ENCODE measurements around the gene CD74. TPM values are rescaled to one million over a fixed set of nuclear protein-coding genes. Genes with fewer than 3 reads are reported as not detected.

CD74 gene
- total and polyA plus RNA-seq, 9 donors: 50.2 to 104 (median 74.7) TPM

- Histone ChIP-seq H3K27me3 (ENCODE audit: control insufficient read depth, insufficient read depth, low read length) (no peaks in the 10 kb centered on the region), H3K36me3 (ENCODE audit: control insufficient read depth, insufficient read depth, low read length) (peaks cover 93% of the 10 kb centered on the region), H3K4me1 (ENCODE audit: control insufficient read depth, insufficient read depth, low read length) (no peaks in the 10 kb centered on the region), H3K27ac (ENCODE audit: low read length) (no peak overlapping the region), H3K9me3 (replicated peaks; ENCODE audit: control insufficient read depth, low read depth, low read length) (no peaks in the 10 kb centered on the region), H3K4me3 (ENCODE audit: low read length) (no peak overlapping the region)
- 92% methylated on average over 10 of the region's 13 CpGs for WGBS (ENCODE audit: insufficient coverage)
- DNase-seq: no peak
Observed at GRCh38 chr5:150391064-150391834, 21.5 kb downstream of the CD74 start.

GRCh38 chr5:150389531-150390266 lies 23.0 kb downstream of the CD74 start:
- Histone ChIP-seq H3K36me3 (ENCODE audit: control insufficient read depth, insufficient read depth, low read length) (peaks cover 92% of the 10 kb centered on the region), H3K9me3 (replicated peaks; ENCODE audit: control insufficient read depth, low read depth, low read length) (no peaks in the 10 kb centered on the region), H3K27ac (ENCODE audit: low read length) (no peak overlapping the region), H3K4me1 (ENCODE audit: control insufficient read depth, insufficient read depth, low read length) (no peaks in the 10 kb centered on the region), H3K4me3 (ENCODE audit: low read length) (no peak overlapping the region), H3K27me3 (ENCODE audit: control insufficient read depth, insufficient read depth, low read length) (no peaks in the 10 kb centered on the region)
- no peak for DNase-seq
- WGBS (ENCODE audit: insufficient coverage): 37% methylated on average over 6 of the region's 13 CpGs

- H3K4me3 ChIP-seq (ENCODE audit: low read length): no peak overlapping the region
- DNase-seq: no peak
- no peaks in the 10 kb centered on the region for H3K27me3 ChIP-seq (ENCODE audit: control insufficient read depth, insufficient read depth, low read length)
- no peaks in the 10 kb centered on the region for H3K4me1 ChIP-seq (ENCODE audit: control insufficient read depth, insufficient read depth, low read length)
- H3K36me3 ChIP-seq (ENCODE audit: control insufficient read depth, insufficient read depth, low read length): peaks cover 94% of the 10 kb centered on the region
- 74% methylated on average over 7 of the region's 15 CpGs for WGBS (ENCODE audit: insufficient coverage)
- H3K27ac ChIP-seq (ENCODE audit: low read length): no peak overlapping the region
- H3K9me3 ChIP-seq (replicated peaks; ENCODE audit: control insufficient read depth, low read depth, low read length): no peaks in the 10 kb centered on the region
Observed at GRCh38 chr5:150386024-150386855, 26.5 kb downstream of the CD74 start.

GRCh38 chr5:150384701-150385100 lies 28.0 kb downstream of the CD74 start:
- Histone ChIP-seq H3K4me1 (ENCODE audit: control insufficient read depth, insufficient read depth, low read length) (no peaks in the 10 kb centered on the region), H3K27ac (ENCODE audit: low read length) (no peak overlapping the region), H3K9me3 (replicated peaks; ENCODE audit: control insufficient read depth, low read depth, low read length) (no peaks in the 10 kb centered on the region), H3K4me3 (ENCODE audit: low read length) (no peak overlapping the region), H3K36me3 (ENCODE audit: control insufficient read depth, insufficient read depth, low read length) (peaks cover 93% of the 10 kb centered on the region), H3K27me3 (ENCODE audit: control insufficient read depth, insufficient read depth, low read length) (no peaks in the 10 kb centered on the region)
- WGBS (ENCODE audit: insufficient coverage): no CpG with 5 or more reads among the region's 5 CpGs
- no peak for DNase-seq

GRCh38 chr5:150377964-150378694 lies 34.6 kb downstream of the CD74 start:
- Histone ChIP-seq H3K27me3 (ENCODE audit: control insufficient read depth, insufficient read depth, low read length) (no peaks in the 10 kb centered on the region), H3K36me3 (ENCODE audit: control insufficient read depth, insufficient read depth, low read length) (peaks cover 96% of the 10 kb centered on the region)

GRCh38 chr5:150376799-150377771 lies 35.6 kb downstream of the CD74 start:
- Histone ChIP-seq H3K27ac (ENCODE audit: low read length) (no peak overlapping the region), H3K9me3 (replicated peaks; ENCODE audit: control insufficient read depth, low read depth, low read length) (no peaks in the 10 kb centered on the region), H3K4me3 (ENCODE audit: low read length) (no peak overlapping the region), H3K4me1 (ENCODE audit: control insufficient read depth, insufficient read depth, low read length) (no peaks in the 10 kb centered on the region), H3K27me3 (ENCODE audit: control insufficient read depth, insufficient read depth, low read length) (no peaks in the 10 kb centered on the region), H3K36me3 (ENCODE audit: control insufficient read depth, insufficient read depth, low read length) (peaks cover 96% of the 10 kb centered on the region)
- no peak for DNase-seq
- WGBS (ENCODE audit: insufficient coverage): 73% methylated on average over 7 of the region's 10 CpGs

More at GRCh38 chr5:150377964-150378694, 34.6 kb downstream of the CD74 start:
- Histone ChIP-seq H3K9me3 (replicated peaks; ENCODE audit: control insufficient read depth, low read depth, low read length) (no peaks in the 10 kb centered on the region), H3K27ac (ENCODE audit: low read length) (no peak overlapping the region), H3K4me1 (ENCODE audit: control insufficient read depth, insufficient read depth, low read length) (no peaks in the 10 kb centered on the region), H3K4me3 (ENCODE audit: low read length) (no peak overlapping the region)
- WGBS (ENCODE audit: insufficient coverage): no CpG with 5 or more reads among the region's 5 CpGs
- no peak for DNase-seq

GRCh38 chr5:150374651-150375050 lies 38.1 kb downstream of the CD74 start:
- no peaks in the 10 kb centered on the region for H3K9me3 ChIP-seq (replicated peaks; ENCODE audit: control insufficient read depth, low read depth, low read length)
- H3K4me3 ChIP-seq (ENCODE audit: low read length): no peak overlapping the region
- no peaks in the 10 kb centered on the region for H3K4me1 ChIP-seq (ENCODE audit: control insufficient read depth, insufficient read depth, low read length)
- H3K36me3 ChIP-seq (ENCODE audit: control insufficient read depth, insufficient read depth, low read length): peaks cover 95% of the 10 kb centered on the region
- no peak overlapping the region for H3K27ac ChIP-seq (ENCODE audit: low read length)
- H3K27me3 ChIP-seq (ENCODE audit: control insufficient read depth, insufficient read depth, low read length): no peaks in the 10 kb centered on the region
- DNase-seq: no peak
- WGBS (ENCODE audit: insufficient coverage): 92% methylated on average over 5 of the region's 11 CpGs

- H3K4me3 ChIP-seq (ENCODE audit: low read length): no peak overlapping the region
- no peak for DNase-seq
- H3K9me3 ChIP-seq (replicated peaks; ENCODE audit: control insufficient read depth, low read depth, low read length): no peaks in the 10 kb centered on the region
- H3K27me3 ChIP-seq (ENCODE audit: control insufficient read depth, insufficient read depth, low read length): no peaks in the 10 kb centered on the region
- peaks cover 97% of the 10 kb centered on the region for H3K36me3 ChIP-seq (ENCODE audit: control insufficient read depth, insufficient read depth, low read length)
- peaks cover 16% of the 10 kb centered on the region for H3K4me1 ChIP-seq (ENCODE audit: control insufficient read depth, insufficient read depth, low read length)
- H3K27ac ChIP-seq (ENCODE audit: low read length): no peak overlapping the region
- WGBS (ENCODE audit: insufficient coverage): 100% methylated on average over 3 of the region's 6 CpGs
Observed at GRCh38 chr5:150372639-150373038, 40.1 kb downstream of the CD74 start.

GRCh38 chr5:150368526-150368925 lies 44.2 kb downstream of the CD74 start:
- WGBS (ENCODE audit: insufficient coverage): 91% methylated on average over 3 of the region's 4 CpGs
- H3K27ac ChIP-seq (ENCODE audit: low read length): peak overlapping the region; percentile 71
- peak; percentile 57 for DNase-seq
- H3K36me3 ChIP-seq (ENCODE audit: control insufficient read depth, insufficient read depth, low read length): peaks cover 81% of the 10 kb centered on the region
- no peaks in the 10 kb centered on the region for H3K27me3 ChIP-seq (ENCODE audit: control insufficient read depth, insufficient read depth, low read length)
- H3K9me3 ChIP-seq (replicated peaks; ENCODE audit: control insufficient read depth, low read depth, low read length): no peaks in the 10 kb centered on the region
- H3K4me1 ChIP-seq (ENCODE audit: control insufficient read depth, insufficient read depth, low read length): peaks cover 16% of the 10 kb centered on the region
- H3K4me3 ChIP-seq (ENCODE audit: low read length): no peak overlapping the region
